ENCODE results near the gene PCYT1B. TPM values are rescaled to one million over a fixed set of nuclear protein-coding genes. Genes with fewer than 3 reads are reported as not detected.

The PCYT1B gene
- total and polyA plus RNA-seq, 9 of the 15 experiments (the other 6 are each of a cell fraction or from before 2014, with no cell fraction given), result 0.04 to 0.34 (median 0.07) TPM; not detected in 1

DNA sequence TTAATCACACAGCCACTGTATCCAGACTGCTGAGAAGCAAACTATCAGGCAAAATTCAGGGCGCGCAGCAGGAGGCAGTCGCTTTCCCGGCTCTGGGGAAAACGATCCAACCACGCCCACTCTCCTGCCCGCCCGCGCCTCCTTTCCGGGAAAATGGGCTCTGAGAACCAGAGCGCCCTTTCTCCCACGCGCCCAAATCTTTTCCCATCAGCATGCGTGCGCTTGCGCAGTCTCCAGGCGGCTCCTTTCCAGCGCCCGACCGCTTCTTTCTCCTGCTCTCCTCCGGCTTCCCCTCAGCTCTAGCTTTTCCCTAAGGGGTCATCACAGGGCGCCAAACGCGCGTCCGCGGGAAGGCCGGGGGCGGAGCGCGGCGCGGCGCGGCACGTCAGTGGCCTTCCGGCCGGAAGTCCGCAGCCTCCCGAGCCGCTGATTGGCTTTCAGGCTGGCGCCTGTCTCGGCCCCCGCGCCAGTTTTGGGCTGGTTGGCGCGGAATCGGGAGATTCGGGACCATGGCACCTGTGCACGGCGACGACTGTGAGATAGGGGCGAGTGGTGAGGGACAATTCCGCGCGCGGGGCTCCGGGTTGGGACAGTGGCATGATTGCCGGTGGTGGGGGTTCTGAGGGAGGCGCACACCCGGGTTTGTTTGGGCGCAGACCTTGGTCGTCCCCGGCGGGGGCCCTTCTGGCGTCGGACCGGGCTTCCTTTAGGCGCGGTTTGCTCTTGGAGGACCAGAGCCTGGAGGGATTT lies 46.5 kb upstream of the PCYT1B start, which contains the start of gene POLA1 (continued):
- TF ChIP-seq ZNF589 (CRISPR knock-in tag; IDR thresholded peaks at IDR 0.05; ENCODE audit: low read depth) (no peak), ZNF707 (CRISPR knock-in tag; conservative IDR thresholded peaks at IDR 0.05) (no peak), DEAF1 (CRISPR knock-in tag; IDR thresholded peaks at IDR 0.05) (no peak), ZNF551 (CRISPR knock-in tag; IDR thresholded peaks at IDR 0.05) (no peak), ZNF217 (CRISPR knock-in tag; IDR thresholded peaks at IDR 0.05) (no peak), ZNF282 (CRISPR knock-in tag; IDR thresholded peaks at IDR 0.05) (no peak), GATA2 (CRISPR knock-in tag; IDR thresholded peaks at IDR 0.05) (peak; percentile 80), CREBBP (IDR thresholded peaks at IDR 0.05; ENCODE audit: low read depth, low read length) (no peak), HNRNPLL (IDR thresholded peaks at IDR 0.05; ENCODE audit: low read depth, low read length, poor library complexity, severe bottlenecking) (no peak), ZNF12 (CRISPR knock-in tag; IDR thresholded peaks at IDR 0.05) (no peak), PML (IDR thresholded peaks at IDR 0.05; ENCODE audit: low read length) (peak; percentile 44; the same call in 1 of the 2 replicates)
- TF ChIP-seq, protein P1, sequence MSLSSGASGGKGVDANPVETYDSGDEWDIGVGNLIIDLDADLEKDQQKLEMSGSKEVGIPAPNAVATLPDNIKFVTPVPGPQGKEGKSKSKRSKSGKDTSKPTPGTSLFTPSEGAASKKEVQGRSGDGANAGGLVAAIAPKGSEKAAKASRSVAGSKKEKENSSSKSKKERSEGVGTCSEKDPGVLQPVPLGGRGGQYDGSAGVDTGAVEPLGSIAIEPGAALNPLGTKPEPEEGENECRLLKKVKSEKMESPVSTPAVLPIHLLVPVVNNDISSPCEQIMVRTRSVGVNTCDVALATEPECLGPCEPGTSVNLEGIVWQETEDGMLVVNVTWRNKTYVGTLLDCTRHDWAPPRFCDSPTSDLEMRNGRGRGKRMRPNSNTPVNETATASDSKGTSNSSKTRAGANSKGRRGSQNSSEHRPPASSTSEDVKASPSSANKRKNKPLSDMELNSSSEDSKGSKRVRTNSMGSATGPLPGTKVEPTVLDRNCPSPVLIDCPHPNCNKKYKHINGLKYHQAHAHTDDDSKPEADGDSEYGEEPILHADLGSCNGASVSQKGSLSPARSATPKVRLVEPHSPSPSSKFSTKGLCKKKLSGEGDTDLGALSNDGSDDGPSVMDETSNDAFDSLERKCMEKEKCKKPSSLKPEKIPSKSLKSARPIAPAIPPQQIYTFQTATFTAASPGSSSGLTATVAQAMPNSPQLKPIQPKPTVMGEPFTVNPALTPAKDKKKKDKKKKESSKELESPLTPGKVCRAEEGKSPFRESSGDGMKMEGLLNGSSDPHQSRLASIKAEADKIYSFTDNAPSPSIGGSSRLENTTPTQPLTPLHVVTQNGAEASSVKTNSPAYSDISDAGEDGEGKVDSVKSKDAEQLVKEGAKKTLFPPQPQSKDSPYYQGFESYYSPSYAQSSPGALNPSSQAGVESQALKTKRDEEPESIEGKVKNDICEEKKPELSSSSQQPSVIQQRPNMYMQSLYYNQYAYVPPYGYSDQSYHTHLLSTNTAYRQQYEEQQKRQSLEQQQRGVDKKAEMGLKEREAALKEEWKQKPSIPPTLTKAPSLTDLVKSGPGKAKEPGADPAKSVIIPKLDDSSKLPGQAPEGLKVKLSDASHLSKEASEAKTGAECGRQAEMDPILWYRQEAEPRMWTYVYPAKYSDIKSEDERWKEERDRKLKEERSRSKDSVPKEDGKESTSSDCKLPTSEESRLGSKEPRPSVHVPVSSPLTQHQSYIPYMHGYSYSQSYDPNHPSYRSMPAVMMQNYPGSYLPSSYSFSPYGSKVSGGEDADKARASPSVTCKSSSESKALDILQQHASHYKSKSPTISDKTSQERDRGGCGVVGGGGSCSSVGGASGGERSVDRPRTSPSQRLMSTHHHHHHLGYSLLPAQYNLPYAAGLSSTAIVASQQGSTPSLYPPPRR (CRISPR knock-in tag; IDR thresholded peaks at IDR 0.05; ENCODE audit: borderline replicate concordance), result no peak
- TF ChIP-seq, protein P2, sequence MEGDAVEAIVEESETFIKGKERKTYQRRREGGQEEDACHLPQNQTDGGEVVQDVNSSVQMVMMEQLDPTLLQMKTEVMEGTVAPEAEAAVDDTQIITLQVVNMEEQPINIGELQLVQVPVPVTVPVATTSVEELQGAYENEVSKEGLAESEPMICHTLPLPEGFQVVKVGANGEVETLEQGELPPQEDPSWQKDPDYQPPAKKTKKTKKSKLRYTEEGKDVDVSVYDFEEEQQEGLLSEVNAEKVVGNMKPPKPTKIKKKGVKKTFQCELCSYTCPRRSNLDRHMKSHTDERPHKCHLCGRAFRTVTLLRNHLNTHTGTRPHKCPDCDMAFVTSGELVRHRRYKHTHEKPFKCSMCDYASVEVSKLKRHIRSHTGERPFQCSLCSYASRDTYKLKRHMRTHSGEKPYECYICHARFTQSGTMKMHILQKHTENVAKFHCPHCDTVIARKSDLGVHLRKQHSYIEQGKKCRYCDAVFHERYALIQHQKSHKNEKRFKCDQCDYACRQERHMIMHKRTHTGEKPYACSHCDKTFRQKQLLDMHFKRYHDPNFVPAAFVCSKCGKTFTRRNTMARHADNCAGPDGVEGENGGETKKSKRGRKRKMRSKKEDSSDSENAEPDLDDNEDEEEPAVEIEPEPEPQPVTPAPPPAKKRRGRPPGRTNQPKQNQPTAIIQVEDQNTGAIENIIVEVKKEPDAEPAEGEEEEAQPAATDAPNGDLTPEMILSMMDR (IDR thresholded peaks at IDR 0.05 in 2 of 3, conservative IDR thresholded peaks at IDR 0.05 in 1 of 3; ENCODE audit: insufficient read depth in 2 of 3, low read depth in 1 of 3, low read length in 3 of 3), result peak; percentile 31 to 56 (median 42); a peak in 5 of 6 replicates

Data from K562 (cell line).